HEK293T (cell line): ENCODE results near the gene LIPC.

Source experiments
- CTCF ChIA-PET: fragments of 350-600 bp; formaldehyde crosslinking; extraction: SDS; loops from one replicate; lab custom pipeline; 2021; ENCODE audit warnings: antibody characterized with exemption, inconsistent platforms; lab: Yijun Ruan, JAX
- POLR2A ChIA-PET: fragments of 350-600 bp; formaldehyde crosslinking; extraction: SDS; loops from one replicate; lab custom pipeline; 2020; ENCODE audit warnings: antibody characterized with exemption, inconsistent platforms; lab: Yijun Ruan, JAX
- DNase-seq: peaks from one replicate; pipeline ENCODE4 v3.0.0; 2012; ENCODE audit warnings: mixed read lengths; ENCODE audit errors: extremely low spot score
- ARNT ChIP-seq: fragments of 450-650 bp; IDR thresholded peaks from 2 replicates; pipeline ENCODE4 v1.6.1; 2017; ENCODE audit warnings: mild to moderate bottlenecking
- BHLHE40 ChIP-seq: fragments of 450-650 bp; IDR thresholded peaks from 2 replicates; pipeline ENCODE4 v1.6.1; 2016; ENCODE audit warnings: mild to moderate bottlenecking, moderate library complexity, borderline replicate concordance
- CTBP1 ChIP-seq: fragments of 450-650 bp; IDR thresholded peaks from 2 replicates; pipeline ENCODE4 v1.6.1; 2016; ENCODE audit warnings: borderline replicate concordance
- ELF4 ChIP-seq: fragments of 450-650 bp; IDR thresholded peaks from 2 replicates; pipeline ENCODE4 v1.6.1; 2017; ENCODE audit warnings: antibody characterized with exemption
- FOXA1 ChIP-seq: fragments of 450-650 bp; IDR thresholded peaks from 2 replicates; pipeline ENCODE4 v1.6.1; 2016; ENCODE audit warnings: mild to moderate bottlenecking
- FOXK2 ChIP-seq: fragments of 450-650 bp; IDR thresholded peaks from 2 replicates; pipeline ENCODE4 v1.6.1; 2016; ENCODE audit warnings: mild to moderate bottlenecking
- FOXM1 ChIP-seq: fragments of 450-650 bp; IDR thresholded peaks from 2 replicates; pipeline ENCODE4 v1.6.1; 2017; ENCODE audit warnings: mild to moderate bottlenecking, borderline replicate concordance
- HDGF ChIP-seq: fragments of 450-650 bp; IDR thresholded peaks from 2 replicates; pipeline ENCODE4 v1.6.1; 2017; ENCODE audit warnings: antibody characterized with exemption, borderline replicate concordance
- L3MBTL2 ChIP-seq: fragments of 450-650 bp; conservative IDR thresholded peaks from 2 replicates; pipeline ENCODE4 v1.6.1; 2016; ENCODE audit warnings: mild to moderate bottlenecking
- LEF1 ChIP-seq: fragments of 450-650 bp; IDR thresholded peaks from 2 replicates; pipeline ENCODE4 v1.6.1; 2017; ENCODE audit warnings: mild to moderate bottlenecking, borderline replicate concordance
- NFRKB ChIP-seq: fragments of 450-650 bp; IDR thresholded peaks from 2 replicates; pipeline ENCODE4 v1.6.1; 2016; ENCODE audit warnings: mild to moderate bottlenecking, moderate library complexity
- PKNOX1 ChIP-seq: fragments of 450-650 bp; IDR thresholded peaks from 2 replicates; pipeline ENCODE4 v1.6.1; 2016
- SP1 ChIP-seq: fragments of 450-650 bp; IDR thresholded peaks from 2 replicates; pipeline ENCODE4 v1.6.1; 2017
- SUZ12 ChIP-seq: fragments of 450-650 bp; IDR thresholded peaks from 2 replicates; pipeline ENCODE4 v1.6.1; 2016; ENCODE audit warnings: mild to moderate bottlenecking
- TARDBP ChIP-seq: fragments of 450-650 bp; IDR thresholded peaks from 2 replicates; pipeline ENCODE4 v1.6.1; 2016
- ZNF384 ChIP-seq: fragments of 450-650 bp; IDR thresholded peaks from 2 replicates; pipeline ENCODE4 v1.6.1; 2016

The LIPC gene

GRCh38 chr15:58605931-58606530 lies 174.2 kb downstream of the LIPC start:
- ChIA-PET POLR2A (no interaction called here), CTCF (no interaction called here)
- no peak for DNase-seq
- TF ChIP-seq ARNT, result no peak
- no peak for TF ChIP-seq PKNOX1
- TF ChIP-seq SP1, result no peak
- no peak for TF ChIP-seq CTBP1
- TF ChIP-seq LEF1, result no peak
- no peak for TF ChIP-seq BHLHE40
- TF ChIP-seq SUZ12, result no peak
- no peak for TF ChIP-seq FOXM1

GRCh38 chr15:58606577-58607080 lies 174.8 kb downstream of the LIPC start:
- ChIA-PET CTCF (no interaction called here), POLR2A (no interaction called here)
- TF ChIP-seq CTBP1, result no peak
- TF ChIP-seq TARDBP, result no peak
- no peak for TF ChIP-seq ZNF384
- DNase-seq, result no peak

GRCh38 chr15:58608129-58608590 lies 176.4 kb downstream of the LIPC start:
- POLR2A ChIA-PET, result no interaction called here
- TF ChIP-seq FOXA1, result no peak
- TF ChIP-seq FOXK2, result no peak
- no peak for TF ChIP-seq SUZ12
- no peak for TF ChIP-seq SP1
- TF ChIP-seq ARNT, result no peak
- no peak for TF ChIP-seq HDGF
- TF ChIP-seq TARDBP, result no peak
- TF ChIP-seq PKNOX1, result no peak
- TF ChIP-seq CTBP1, result no peak
- no peak for TF ChIP-seq L3MBTL2
- no peak for TF ChIP-seq ELF4
- TF ChIP-seq FOXM1, result no peak
- TF ChIP-seq LEF1, result no peak
- CTCF ChIA-PET, result no interaction called here
- DNase-seq, result no peak

GRCh38 chr15:58608711-58609110 lies 176.9 kb downstream of the LIPC start:
- CTCF ChIA-PET, result interaction anchor here (0.6 kb wide), 1 partner anchor 124 kb away, joined by 3 read pairs; no protein-coding TSS in a partner anchor
- no peak for TF ChIP-seq FOXA1
- no peak for TF ChIP-seq PKNOX1
- TF ChIP-seq NFRKB, result no peak
- no peak for DNase-seq
- POLR2A ChIA-PET, result no interaction called here

GRCh38 chr15:58611731-58612676 lies 180.2 kb downstream of the LIPC start:
- CTCF ChIA-PET, result no interaction called here
- POLR2A ChIA-PET, result interaction anchor here (1.0 kb wide), 1 partner anchor 159 kb away, joined by 5 read pairs; the partner anchor contains the start of gene MINDY2
- TF ChIP-seq SP1, result no peak
- no peak for TF ChIP-seq FOXA1
- TF ChIP-seq LEF1, result no peak
- TF ChIP-seq ELF4, result no peak
- no peak for TF ChIP-seq HDGF
- TF ChIP-seq ZNF384, result no peak
- no peak for TF ChIP-seq FOXK2
- TF ChIP-seq FOXM1, result no peak
- no peak for TF ChIP-seq SUZ12
- no peak for TF ChIP-seq CTBP1
- TF ChIP-seq TARDBP, result no peak
- no peak for TF ChIP-seq L3MBTL2
- no peak for TF ChIP-seq PKNOX1
- TF ChIP-seq NFRKB, result no peak
- TF ChIP-seq BHLHE40, result no peak
- TF ChIP-seq ARNT, result no peak
- DNase-seq, result no peak
